ENCODE data around the gene IQCC.

Gene IQCC

DNA sequence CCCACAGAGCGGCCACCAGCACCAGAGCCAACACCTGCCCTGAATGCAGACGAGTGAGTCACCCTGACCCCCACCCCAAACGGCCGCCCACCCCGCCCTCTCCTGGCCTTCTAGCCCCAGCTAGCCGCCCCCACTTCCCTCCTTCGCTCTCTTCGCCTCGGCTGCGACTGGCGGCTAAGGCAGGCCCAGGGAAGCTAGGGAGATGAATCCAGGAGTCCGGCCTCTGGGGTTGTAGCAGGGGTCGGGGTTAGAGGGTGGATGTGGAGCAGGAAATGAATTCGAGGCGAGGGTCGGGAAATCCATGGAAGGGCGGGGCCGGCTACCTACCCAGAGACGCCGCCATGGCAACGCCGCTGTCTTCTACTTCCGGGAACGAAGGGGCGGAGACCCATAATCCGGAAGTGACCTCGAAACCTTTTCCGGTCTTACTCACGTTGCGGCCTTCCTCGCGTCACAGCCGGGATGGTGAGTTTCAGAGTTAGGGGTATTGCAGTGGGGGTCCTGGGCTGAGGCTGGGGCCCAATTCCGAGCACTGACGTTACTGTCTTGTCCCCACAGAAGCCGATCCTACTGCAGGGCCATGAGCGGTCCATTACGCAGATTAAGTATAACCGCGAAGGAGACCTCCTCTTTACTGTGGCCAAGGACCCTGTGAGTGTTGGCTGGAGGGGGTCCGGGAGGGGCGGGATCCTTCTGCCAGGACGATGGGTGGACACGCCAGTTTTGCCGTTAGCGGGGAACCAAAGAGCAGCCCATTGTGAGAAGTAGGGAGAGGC, 16.7 kb downstream of the IQCC start, which contains the start of the genes EIF3I and TMEM234 (continued):
- TF ChIP-seq ZFP37 (tag by site-specific recombination; IDR thresholded peaks at IDR 0.05): no peak
- TF ChIP-seq GLIS2 (tag by site-specific recombination; IDR thresholded peaks at IDR 0.05): peak; percentile 30
- peak; percentile 88 for TF ChIP-seq ZNF580 (tag by site-specific recombination; IDR thresholded peaks at IDR 0.05)
- peak; percentile 66; the same call in 1 of the 2 replicates for TF ChIP-seq ZNF76 (tag by site-specific recombination; IDR thresholded peaks at IDR 0.05; ENCODE audit: borderline replicate concordance, low read depth)
- TF ChIP-seq KLF10 (tag by site-specific recombination; IDR thresholded peaks at IDR 0.05): 0 out of 2 replicates have a peak, but pooled peaks have one; percentile 13
- peak; percentile 90 for TF ChIP-seq ZBTB21 (tag by site-specific recombination; IDR thresholded peaks at IDR 0.05)
- TF ChIP-seq KLF1 (tag by site-specific recombination; IDR thresholded peaks at IDR 0.05): peak; percentile 88
- TF ChIP-seq, protein P1, sequence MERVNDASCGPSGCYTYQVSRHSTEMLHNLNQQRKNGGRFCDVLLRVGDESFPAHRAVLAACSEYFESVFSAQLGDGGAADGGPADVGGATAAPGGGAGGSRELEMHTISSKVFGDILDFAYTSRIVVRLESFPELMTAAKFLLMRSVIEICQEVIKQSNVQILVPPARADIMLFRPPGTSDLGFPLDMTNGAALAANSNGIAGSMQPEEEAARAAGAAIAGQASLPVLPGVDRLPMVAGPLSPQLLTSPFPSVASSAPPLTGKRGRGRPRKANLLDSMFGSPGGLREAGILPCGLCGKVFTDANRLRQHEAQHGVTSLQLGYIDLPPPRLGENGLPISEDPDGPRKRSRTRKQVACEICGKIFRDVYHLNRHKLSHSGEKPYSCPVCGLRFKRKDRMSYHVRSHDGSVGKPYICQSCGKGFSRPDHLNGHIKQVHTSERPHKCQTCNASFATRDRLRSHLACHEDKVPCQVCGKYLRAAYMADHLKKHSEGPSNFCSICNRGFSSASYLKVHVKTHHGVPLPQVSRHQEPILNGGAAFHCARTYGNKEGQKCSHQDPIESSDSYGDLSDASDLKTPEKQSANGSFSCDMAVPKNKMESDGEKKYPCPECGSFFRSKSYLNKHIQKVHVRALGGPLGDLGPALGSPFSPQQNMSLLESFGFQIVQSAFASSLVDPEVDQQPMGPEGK (tag by site-specific recombination; IDR thresholded peaks at IDR 0.05): peak; percentile 92
- TF ChIP-seq ZNF394 (tag by site-specific recombination; IDR thresholded peaks at IDR 0.05; ENCODE audit: borderline replicate concordance): no peak
- TF ChIP-seq SP3 (tag by site-specific recombination; IDR thresholded peaks at IDR 0.05): peak; percentile 90
- TF ChIP-seq KLF16 (tag by site-specific recombination; IDR thresholded peaks at IDR 0.05): 0 out of 2 replicates have a peak, but pooled peaks have one; percentile 40
- TF ChIP-seq SP7 (tag by site-specific recombination; IDR thresholded peaks at IDR 0.05): 0 out of 2 replicates have a peak, but pooled peaks have one; percentile 26
- TF ChIP-seq ZFHX2 (tag by site-specific recombination; conservative IDR thresholded peaks at IDR 0.05): peak; percentile 89
- TF ChIP-seq ZNF335 (tag by site-specific recombination; conservative IDR thresholded peaks at IDR 0.05): peak; percentile 80
- peak; percentile 49; the same call in 1 of the 2 replicates for TF ChIP-seq YY2 (tag by site-specific recombination; IDR thresholded peaks at IDR 0.05)
- TF ChIP-seq GLIS1 (tag by site-specific recombination; IDR thresholded peaks at IDR 0.05): peak; percentile 68
- peak; percentile 21; the same call in 1 of the 2 replicates for TF ChIP-seq ZNF398 (tag by site-specific recombination; IDR thresholded peaks at IDR 0.05)
- TF ChIP-seq, protein P2, sequence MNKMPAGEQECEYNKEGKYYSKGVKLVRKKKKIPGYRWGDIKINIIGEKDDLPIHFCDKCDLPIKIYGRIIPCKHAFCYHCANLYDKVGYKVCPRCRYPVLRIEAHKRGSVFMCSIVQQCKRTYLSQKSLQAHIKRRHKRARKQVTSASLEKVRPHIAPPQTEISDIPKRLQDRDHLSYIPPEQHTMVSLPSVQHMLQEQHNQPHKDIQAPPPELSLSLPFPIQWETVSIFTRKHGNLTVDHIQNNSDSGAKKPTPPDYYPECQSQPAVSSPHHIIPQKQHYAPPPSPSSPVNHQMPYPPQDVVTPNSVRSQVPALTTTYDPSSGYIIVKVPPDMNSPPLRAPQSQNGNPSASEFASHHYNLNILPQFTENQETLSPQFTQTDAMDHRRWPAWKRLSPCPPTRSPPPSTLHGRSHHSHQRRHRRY (tag by site-specific recombination; IDR thresholded peaks at IDR 0.05): no peak
- no peak for TF ChIP-seq ZFP41 (tag by site-specific recombination; IDR thresholded peaks at IDR 0.05; ENCODE audit: borderline replicate concordance)
- no peak for TF ChIP-seq ZNF248 (tag by site-specific recombination; IDR thresholded peaks at IDR 0.05)
- TF ChIP-seq KLF9 (tag by site-specific recombination; IDR thresholded peaks at IDR 0.05; ENCODE audit: low read depth): peak; percentile 85
- peak; percentile 81 for TF ChIP-seq EGR2 (tag by site-specific recombination; IDR thresholded peaks at IDR 0.05; ENCODE audit: low read depth)
- TF ChIP-seq, protein P3, sequence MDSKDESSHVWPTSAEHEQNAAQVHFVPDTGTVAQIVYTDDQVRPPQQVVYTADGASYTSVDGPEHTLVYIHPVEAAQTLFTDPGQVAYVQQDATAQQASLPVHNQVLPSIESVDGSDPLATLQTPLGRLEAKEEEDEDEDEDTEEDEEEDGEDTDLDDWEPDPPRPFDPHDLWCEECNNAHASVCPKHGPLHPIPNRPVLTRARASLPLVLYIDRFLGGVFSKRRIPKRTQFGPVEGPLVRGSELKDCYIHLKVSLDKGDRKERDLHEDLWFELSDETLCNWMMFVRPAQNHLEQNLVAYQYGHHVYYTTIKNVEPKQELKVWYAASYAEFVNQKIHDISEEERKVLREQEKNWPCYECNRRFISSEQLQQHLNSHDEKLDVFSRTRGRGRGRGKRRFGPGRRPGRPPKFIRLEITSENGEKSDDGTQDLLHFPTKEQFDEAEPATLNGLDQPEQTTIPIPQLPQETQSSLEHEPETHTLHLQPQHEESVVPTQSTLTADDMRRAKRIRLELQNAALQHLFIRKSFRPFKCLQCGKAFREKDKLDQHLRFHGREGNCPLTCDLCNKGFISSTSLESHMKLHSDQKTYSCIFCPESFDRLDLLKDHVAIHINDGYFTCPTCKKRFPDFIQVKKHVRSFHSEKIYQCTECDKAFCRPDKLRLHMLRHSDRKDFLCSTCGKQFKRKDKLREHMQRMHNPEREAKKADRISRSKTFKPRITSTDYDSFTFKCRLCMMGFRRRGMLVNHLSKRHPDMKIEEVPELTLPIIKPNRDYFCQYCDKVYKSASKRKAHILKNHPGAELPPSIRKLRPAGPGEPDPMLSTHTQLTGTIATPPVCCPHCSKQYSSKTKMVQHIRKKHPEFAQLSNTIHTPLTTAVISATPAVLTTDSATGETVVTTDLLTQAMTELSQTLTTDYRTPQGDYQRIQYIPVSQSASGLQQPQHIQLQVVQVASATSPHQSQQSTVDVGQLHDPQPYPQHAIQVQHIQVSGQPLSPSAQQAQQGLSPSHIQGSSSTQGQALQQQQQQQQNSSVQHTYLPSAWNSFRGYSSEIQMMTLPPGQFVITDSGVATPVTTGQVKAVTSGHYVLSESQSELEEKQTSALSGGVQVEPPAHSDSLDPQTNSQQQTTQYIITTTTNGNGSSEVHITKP (tag by site-specific recombination; IDR thresholded peaks at IDR 0.05): peak; percentile 45; the same call in 1 of the 2 replicates
- no peak for TF ChIP-seq ZNF239 (tag by site-specific recombination; IDR thresholded peaks at IDR 0.05)
- no peak for TF ChIP-seq REST (tag by site-specific recombination; IDR thresholded peaks at IDR 0.05)
- TF ChIP-seq SP2 (tag by site-specific recombination; IDR thresholded peaks at IDR 0.05): peak; percentile 87
